HG02571 (cell line): Measurements from ENCODE around the gene ARHGEF4.
"Not testable (repeated sequence)": the region's sequence is repeated elsewhere in the genome, so short reads cannot be mapped to it uniquely, and the experiment has no call there.

ENCODE experiments used
- ATAC-seq: cut with Tn5 transposase; IDR thresholded peaks from one replicate; pipeline ENCODE4 v1.9.1; 2021; ENCODE audit warnings: mild to moderate bottlenecking, moderate library complexity; ENCODE audit not compliant: unreplicated experiment

The ARHGEF4 gene

DNA sequence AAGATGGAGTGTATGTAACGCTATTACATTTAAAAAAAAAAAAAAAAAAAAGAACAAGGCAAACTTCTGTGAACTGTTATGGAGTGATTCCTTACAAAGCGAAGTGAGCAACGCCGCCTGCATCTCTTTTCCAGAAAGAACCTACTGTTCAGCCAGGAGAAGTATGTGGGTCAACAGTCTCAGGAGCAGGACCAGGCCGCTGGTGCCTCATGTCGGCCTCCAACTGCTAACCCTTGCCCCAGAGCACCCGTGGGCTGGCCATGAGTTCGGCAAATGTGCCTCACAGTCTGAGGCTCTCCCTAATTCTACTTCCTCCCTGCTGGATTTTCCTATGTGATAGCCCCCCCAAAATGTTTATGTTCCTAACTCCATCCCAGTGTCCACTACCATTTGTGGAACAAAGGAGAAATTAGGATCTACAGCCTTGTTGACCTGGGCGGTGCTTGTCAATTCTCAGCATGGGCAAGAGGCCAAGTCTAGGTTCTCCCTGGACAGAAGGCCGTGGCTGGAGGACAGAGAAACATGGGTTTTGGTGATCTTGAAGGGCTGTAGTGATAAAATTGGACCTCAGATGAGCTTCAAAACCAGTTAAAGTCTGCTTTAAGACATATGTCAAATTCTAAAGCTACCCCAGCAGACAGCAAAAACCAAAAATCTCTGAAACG is 240.6 kb downstream of the ARHGEF4 start:
- ATAC-seq = no peak

DNA sequence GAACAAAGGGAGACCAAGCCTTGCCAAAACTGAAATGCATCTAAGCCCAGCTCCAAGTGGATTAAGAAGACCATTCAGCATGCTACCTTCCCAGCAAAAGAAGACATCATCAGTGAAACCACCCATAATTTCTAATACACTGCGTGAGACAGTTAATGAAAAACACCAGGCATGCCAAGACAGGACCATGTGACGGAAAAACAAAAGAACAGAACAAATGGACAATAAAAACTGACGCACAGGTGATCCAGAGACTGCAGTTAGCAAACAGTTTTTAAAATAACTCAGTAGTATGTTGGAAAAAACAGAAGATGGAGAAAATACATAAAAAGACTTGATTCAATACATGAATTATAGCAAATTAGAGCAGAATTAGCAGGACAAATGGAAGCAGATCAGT is 241.3 kb downstream of the ARHGEF4 start:
- no peak for ATAC-seq

DNA sequence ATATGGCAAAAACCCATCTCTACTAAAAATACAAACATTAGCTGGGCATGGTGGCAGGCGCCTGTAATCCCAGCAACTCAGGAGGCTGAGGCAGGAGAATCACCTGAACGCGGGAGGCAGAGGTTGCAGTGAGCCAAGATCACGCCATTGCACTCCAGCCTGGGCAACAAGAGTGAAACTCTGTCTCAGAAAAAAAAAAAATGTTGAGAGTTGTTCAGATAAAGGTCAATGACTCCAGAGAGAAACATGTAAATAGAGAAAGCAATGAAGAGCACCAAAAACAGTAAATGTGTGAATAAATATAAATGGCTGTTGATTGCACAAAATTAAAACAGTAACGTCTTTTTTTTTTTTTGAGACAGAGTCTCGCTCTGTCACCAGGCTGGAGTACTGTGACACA is 243.2 kb downstream of the ARHGEF4 start:
- not testable (repeated sequence) for ATAC-seq

DNA sequence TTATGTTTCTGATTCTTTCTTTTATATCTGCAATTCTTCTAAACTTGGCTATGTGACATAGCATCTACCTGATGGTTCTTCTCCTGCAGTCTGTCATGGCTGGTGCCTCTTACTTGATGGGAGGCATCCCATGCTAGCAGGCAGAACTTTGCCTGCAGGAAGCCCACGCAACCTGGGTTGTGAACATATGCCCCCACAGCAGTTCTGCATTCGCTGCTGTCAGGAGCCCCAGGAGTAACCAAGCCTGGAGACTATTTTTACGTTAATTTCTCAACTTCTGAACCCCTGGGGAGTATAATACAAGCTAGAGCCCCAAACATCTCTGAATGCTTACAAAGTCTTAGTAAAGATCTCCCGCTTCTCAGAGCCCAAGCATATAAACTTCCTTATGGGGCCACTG is 244.5 kb downstream of the ARHGEF4 start:
- ATAC-seq = no peak

DNA sequence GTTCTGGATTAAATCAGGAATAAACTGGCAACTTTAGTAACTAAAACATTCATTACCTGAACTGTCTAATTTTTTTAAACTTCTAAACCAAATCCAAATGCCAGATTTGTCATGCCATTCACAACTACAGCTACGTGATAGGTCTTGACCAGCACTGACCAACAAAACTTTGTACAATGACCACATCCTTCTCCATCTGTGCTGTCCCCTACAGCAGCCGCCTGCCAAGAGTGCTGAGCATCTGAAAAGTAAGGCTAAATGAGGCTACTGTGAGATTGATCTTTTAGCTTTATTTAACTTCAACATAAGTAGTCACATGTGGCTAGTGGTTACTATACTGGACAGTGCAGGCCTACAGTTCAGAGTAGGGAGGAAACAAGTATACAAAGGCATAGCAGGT is 248.9 kb downstream of the ARHGEF4 start:
- no peak for ATAC-seq

DNA sequence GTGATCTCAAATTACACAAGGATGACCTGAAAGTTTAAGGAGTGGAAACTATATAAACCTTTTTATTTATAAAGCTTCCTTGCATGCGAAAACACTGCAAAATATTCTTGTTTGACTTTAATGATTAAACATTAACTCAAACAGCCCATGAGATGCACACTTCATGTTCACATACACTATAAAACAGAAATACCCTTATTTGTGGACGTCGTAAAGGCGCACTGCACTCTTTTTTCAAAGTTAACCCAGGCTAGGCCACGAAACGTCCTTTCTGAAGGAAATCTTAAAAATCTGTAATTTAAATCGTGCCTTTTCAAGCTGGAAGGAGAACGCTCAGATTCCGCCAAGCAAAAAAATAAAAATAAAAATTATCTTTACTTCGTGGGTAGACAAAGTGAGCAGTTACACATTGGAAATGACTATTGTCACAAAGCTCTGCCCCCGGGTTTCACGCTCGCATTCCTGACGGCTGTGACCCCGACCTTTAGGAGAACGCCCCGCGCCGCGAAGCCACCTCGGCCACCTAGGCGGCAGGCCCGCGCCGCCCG is 255.8 kb downstream of the ARHGEF4 start:
- ATAC-seq = no peak

DNA sequence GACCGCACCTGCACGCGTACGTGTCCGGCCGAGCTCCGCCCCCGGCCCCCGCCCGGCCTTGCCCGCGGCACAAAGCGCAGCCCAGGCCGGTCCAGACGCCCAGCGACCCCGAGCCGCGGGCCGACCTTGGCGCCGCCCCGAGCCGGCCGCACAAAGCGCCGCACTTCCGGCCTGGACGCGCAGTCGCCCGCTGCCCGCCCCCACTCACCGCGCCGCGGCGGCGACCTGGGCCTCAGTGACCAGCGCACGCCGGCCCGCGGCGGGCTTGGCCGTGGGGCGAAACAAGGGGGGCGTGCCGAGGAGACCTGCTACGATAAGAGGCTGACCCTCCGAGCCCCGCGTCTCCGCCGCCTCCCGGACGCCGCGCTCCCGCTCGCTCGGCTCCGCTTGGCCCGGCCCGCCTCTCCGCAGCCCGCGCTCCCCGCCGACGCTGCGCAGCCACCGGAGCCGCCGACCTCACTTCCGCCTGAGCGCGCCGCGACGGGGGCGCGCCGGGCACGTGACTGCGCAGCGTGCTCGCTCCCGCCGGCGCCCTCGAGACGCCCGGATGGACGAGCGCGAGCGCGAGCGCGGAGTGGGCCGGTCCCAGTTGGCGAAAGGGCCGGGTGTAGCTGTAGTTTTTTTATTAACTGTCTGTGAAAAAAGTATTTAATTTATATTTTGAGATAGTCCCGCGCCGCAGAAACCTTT is 256.4 kb downstream of the ARHGEF4 start, which contains the start of gene FAM168B:
FAM168B (minus strand) TSS at position 455 of the 690 bp plus-strand sequence. CDS start 10,814 bp downstream, outside the sequence.
- peak; percentile 81 for ATAC-seq

DNA sequence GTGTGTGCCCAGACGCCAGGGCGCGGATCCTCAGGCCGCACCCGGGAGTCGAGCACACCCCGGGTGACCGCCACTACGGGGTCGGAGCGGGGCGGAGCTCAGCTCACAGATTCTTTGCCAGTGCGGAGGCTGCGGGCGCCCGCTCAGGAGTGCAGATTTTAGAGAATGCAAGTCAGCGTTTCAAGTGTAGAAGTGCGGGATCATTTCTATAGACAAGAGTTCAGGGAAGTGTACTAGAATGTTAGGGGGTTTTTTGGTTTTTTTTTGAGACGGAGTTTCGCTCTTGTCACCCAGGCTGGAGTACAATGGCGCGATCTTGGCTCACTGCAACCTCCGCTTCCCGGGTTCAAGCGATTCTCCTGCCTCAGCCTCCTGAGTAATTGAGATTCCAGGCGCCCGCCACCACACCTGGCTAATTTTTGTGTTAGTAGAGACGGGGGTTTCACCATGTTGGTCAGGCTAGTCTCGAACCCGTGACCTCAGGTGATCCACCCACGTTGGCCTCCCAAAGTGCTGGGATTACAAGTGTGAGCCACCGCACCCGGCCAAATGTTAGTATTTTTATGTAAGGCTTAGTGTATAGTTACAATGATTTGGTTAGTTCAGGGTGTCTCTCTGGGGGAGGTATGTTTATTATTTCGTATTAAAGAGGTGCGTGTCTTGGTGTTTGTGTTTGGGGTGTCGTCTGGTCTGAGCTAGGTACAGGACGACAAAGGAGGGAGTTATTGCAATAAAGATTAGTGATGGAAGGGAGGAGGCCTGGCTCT is 257.2 kb downstream of the ARHGEF4 start:
- ATAC-seq = peak; percentile 70

DNA sequence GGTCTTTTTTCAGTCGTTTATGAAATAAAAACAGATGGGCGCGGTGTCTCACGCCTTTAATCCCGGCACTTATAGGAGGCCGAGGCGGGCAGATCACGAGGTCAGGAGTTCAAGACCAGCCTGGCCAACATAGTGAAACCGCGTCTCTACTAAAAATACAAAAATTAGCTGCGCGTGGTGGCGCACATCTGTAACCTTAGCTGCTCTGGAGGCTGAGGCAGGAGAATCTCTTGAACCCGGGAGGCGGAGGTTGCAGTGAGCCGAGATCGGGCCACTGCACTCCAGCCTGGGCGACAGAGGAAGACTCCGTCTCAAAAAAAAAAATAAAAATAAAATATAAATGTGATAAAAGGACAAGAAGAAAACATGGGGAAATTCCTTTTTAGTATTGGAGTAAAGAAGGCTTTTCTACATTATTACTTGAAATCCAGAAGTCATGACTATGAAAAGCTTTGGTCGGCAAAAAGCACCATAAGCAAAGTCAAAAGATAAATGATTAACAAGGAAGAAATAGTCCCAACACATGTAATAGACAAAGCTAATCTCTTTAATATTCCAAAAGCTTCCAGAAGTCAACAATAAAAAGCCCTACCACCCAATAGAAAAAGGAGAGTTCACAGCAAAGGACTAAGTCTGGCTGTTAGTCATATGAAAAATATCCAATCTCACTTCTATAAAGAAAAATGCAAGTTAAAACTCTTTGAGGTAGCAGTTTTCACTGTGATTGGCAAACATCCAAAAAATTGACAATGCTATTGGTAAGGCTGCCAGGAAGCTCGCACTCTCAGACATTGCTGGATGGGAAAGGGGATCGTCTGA is 258.0 kb downstream of the ARHGEF4 start:
- no peak for ATAC-seq
